HepG2 (cell line): ENCODE results near the gene ACTN4. TPM values are rescaled to one million over a fixed set of nuclear protein-coding genes. Genes with fewer than 3 reads are reported as not detected.

ENCODE experiments used
- EZH2 ChIP-seq: conservative IDR thresholded peaks from 2 replicates; pipeline ENCODE4 v1.6.1; 2012; ENCODE audit warnings: mild to moderate bottlenecking, low read depth, low read length, moderate library complexity
- FOXJ3 ChIP-seq: sonication (generic); formaldehyde crosslinking; IDR thresholded peaks from 2 replicates; pipeline ENCODE4 v1.4.0; 2020; ENCODE audit warnings: missing genetic modification reagents, mild to moderate bottlenecking, borderline replicate concordance
- GABPA ChIP-seq, 2 experiments: IDR thresholded peaks; 2 replicates each; pipeline ENCODE4 v1.6.1; 2011 to 2016; ENCODE audit warnings: low read depth in 2 of 2, low read length in 1 of 2, missing biosample characterization in 1 of 2, missing genetic modification characterization in 1 of 2
- HES4 ChIP-seq: sonication (generic); formaldehyde crosslinking; IDR thresholded peaks from 2 replicates; pipeline ENCODE4 v1.9.0; 2021; ENCODE audit warnings: mild to moderate bottlenecking, missing genetic modification reagents, borderline replicate concordance
- HMGXB3 ChIP-seq: sonication (generic); formaldehyde crosslinking; IDR thresholded peaks from 2 replicates; pipeline ENCODE4 v1.4.0; 2020; ENCODE audit warnings: missing genetic modification reagents, borderline replicate concordance
- IRF9 ChIP-seq: sonication (generic); formaldehyde crosslinking; IDR thresholded peaks from 2 replicates; pipeline ENCODE4 v1.8.0; 2022; ENCODE audit warnings: missing genetic modification reagents, mild to moderate bottlenecking, borderline replicate concordance
- MIER2 ChIP-seq: IDR thresholded peaks from 2 replicates; pipeline ENCODE4 v1.6.1; 2016; ENCODE audit warnings: missing biosample characterization, missing genetic modification reagents
- MLXIP ChIP-seq: sonication (generic); formaldehyde crosslinking; IDR thresholded peaks from 2 replicates; pipeline ENCODE4 v1.9.0; 2021; ENCODE audit warnings: missing genetic modification reagents, borderline replicate concordance
- NFYB ChIP-seq: sonication (generic); formaldehyde crosslinking; IDR thresholded peaks from 2 replicates; pipeline ENCODE4 v1.4.0; 2020; ENCODE audit warnings: missing genetic modification reagents
- SRF ChIP-seq: IDR thresholded peaks from 2 replicates; pipeline ENCODE4 v1.6.1; 2011; ENCODE audit warnings: mild to moderate bottlenecking, low read depth, low read length, moderate library complexity
- SRSF4 ChIP-seq: fragments of 200-400 bp; formaldehyde crosslinking; IDR thresholded peaks from one replicate; pipeline ENCODE4 v1.6.1; 2018; ENCODE audit warnings: mild to moderate bottlenecking, low read depth, low read length, moderate library complexity; ENCODE audit not compliant: poor library complexity, severe bottlenecking
- TAF15 ChIP-seq: fragments of 200-400 bp; formaldehyde crosslinking; IDR thresholded peaks from one replicate; pipeline ENCODE4 v1.6.1; 2018; ENCODE audit warnings: mild to moderate bottlenecking, low read depth, low read length; ENCODE audit not compliant: poor library complexity, severe bottlenecking
- ZBTB10 ChIP-seq: sonication (generic); formaldehyde crosslinking; IDR thresholded peaks from 2 replicates; pipeline ENCODE4 v1.4.0; 2020; ENCODE audit warnings: missing genetic modification reagents, borderline replicate concordance
- ZFP36L1 ChIP-seq: sonication (generic); formaldehyde crosslinking; IDR thresholded peaks from 2 replicates; pipeline ENCODE4 v1.8.0; 2022; ENCODE audit warnings: mild to moderate bottlenecking, missing genetic modification reagents, moderate library complexity
- ZNF230 ChIP-seq: sonication (generic); formaldehyde crosslinking; IDR thresholded peaks from 2 replicates; pipeline ENCODE4 v1.4.0; 2020; ENCODE audit warnings: mild to moderate bottlenecking, missing genetic modification reagents
- ZNF232 ChIP-seq: sonication (generic); formaldehyde crosslinking; IDR thresholded peaks from 2 replicates; pipeline ENCODE4 v1.4.0; 2020; ENCODE audit warnings: missing genetic modification reagents, borderline replicate concordance
- ZNF234 ChIP-seq: sonication (generic); formaldehyde crosslinking; conservative IDR thresholded peaks from 2 replicates; pipeline ENCODE4 v1.5.1; 2020; ENCODE audit warnings: mild to moderate bottlenecking, missing genetic modification reagents
- polyA plus RNA-seq, 8 experiments: library from polyadenylated mRNA; depleted of rRNA in 3 of 8; stranded (reverse) in 7 of 8; unstranded in 1 of 8; fragments of >200 nt; fragmentation: Illumina TruSeq in 4 of 8; extraction: Trizol in 4 of 8; gene quantifications; 2 replicates each; pipeline versions ENCODE4 v1.2.1 to v1.2.3, GENCODE V29; 2011 to 2016; ENCODE audit warnings: low read depth in 4 of 8, missing spikeins in 1 of 8, mixed read lengths in 1 of 8; ENCODE audit not compliant: insufficient read depth in 1 of 8
- total RNA-seq, 5 experiments: library from RNA; depleted of rRNA; stranded (reverse); fragments of >200 nt; fragmentation: Illumina TruSeq; extraction: Trizol; gene quantifications; 2 replicates each; pipeline ENCODE4 v1.2.3, GENCODE V29; 2016; ENCODE audit warnings: low read depth in 1 of 5

The ACTN4 gene
- total and polyA plus RNA-seq, 2 of the 13 experiments (the other 11 are each of a cell fraction or from before 2014, with no cell fraction given) = 171 to 192 TPM

- no peak for TF ChIP-seq MLXIP
- TF ChIP-seq ZNF232 = no peak
- TF ChIP-seq ZNF230 (CRISPR knock-in tag) = no peak
- TF ChIP-seq FOXJ3 = no peak
- peak; percentile 62 for TF ChIP-seq NFYB
- TF ChIP-seq EZH2 = no peak
- TF ChIP-seq MIER2 (CRISPR knock-in tag) = no peak
- TF ChIP-seq HES4 (CRISPR knock-in tag) = no peak
- no peak for TF ChIP-seq ZBTB10 (CRISPR knock-in tag)
- no peak for TF ChIP-seq ZFP36L1 (CRISPR knock-in tag)
- TF ChIP-seq ZNF234 (CRISPR knock-in tag) = no peak
- no peak for TF ChIP-seq SRSF4
- no peak for TF ChIP-seq IRF9 (CRISPR knock-in tag)
- no peak for TF ChIP-seq SRF
- peak; percentile 66; the same call in 1 of the 2 replicates for TF ChIP-seq HMGXB3 (CRISPR knock-in tag)
- TF ChIP-seq TAF15 = no peak
- TF ChIP-seq GABPA (IDR thresholded peaks at IDR 0.05; ENCODE audit: low read depth, low read length) = no peak
- TF ChIP-seq GABPA (CRISPR knock-in tag; IDR thresholded peaks at IDR 0.05; ENCODE audit: low read depth) = 0 out of 2 replicates have a peak, but pooled peaks have one; percentile 19
These were observed 11.2 kb downstream of the ACTN4 start (continued) for GRCh38 chr19:38658462-38659306.
